Upper lobe of left lung (tissue), 4 donors: ENCODE data around the gene MPI.
"Not testable (repeated sequence)": the region's sequence is repeated elsewhere in the genome, so short reads cannot be mapped to it uniquely, and the experiment has no call there.

Experiments
- POLR2A ChIP-seq, 4 donors: fragments of 450-650 bp; IDR thresholded peaks; one replicate each; pipeline ENCODE4 v1.5.1; 2016 to 2017; ENCODE audit warnings: antibody characterized with exemption in 4 of 4, mild to moderate bottlenecking in 2 of 4
- POLR2AphosphoS5 ChIP-seq, 2 donors: sonication (generic); formaldehyde crosslinking; IDR thresholded peaks; one replicate each; pipeline ENCODE4 v1.5.1; 2017; ENCODE audit warnings: antibody characterized with exemption in 2 of 2

- TF ChIP-seq POLR2A, POLR2AphosphoS5 (IDR thresholded peaks at IDR 0.05): not testable (repeated sequence)
Observed at GRCh38 chr15:74935193-74935592, 45.4 kb downstream of the MPI start.
